IMR-90 (cell line): ENCODE results near the gene NT5DC1. TPM values are rescaled to one million over a fixed set of nuclear protein-coding genes. Genes with fewer than 3 reads are reported as not detected.

ENCODE experiments used
- ATAC-seq: fragments of 200-7000 bp; cut with Tn5 transposase; 2 replicates; pipeline ENCODE4 v1.9.1; 2020; ENCODE audit warnings: low read depth, mild to moderate bottlenecking, moderate library complexity
- BruUV-seq: library from RNA; stranded (reverse); fragments of 400-500 nt; replicated peaks from 2 replicates; lab custom pipeline; 2021; lab: Mats Ljungman, UMichigan
- CTCF ChIA-PET: fragments of 300-600 bp; formaldehyde crosslinking; extraction: SDS; loops from one replicate; lab custom pipeline; 2021; ENCODE audit warnings: antibody characterized with exemption; lab: Yijun Ruan, JAX
- POLR2A ChIA-PET: fragments of 300-600 bp; sonication (Branson Sonifier 250); formaldehyde crosslinking; loops from one replicate; lab custom pipeline; 2022; ENCODE audit warnings: antibody characterized with exemption; ENCODE audit not compliant: unreplicated experiment; lab: Charles Lee
- DNase-seq: peaks from one replicate; pipeline ENCODE4 v3.0.0; 2013
- H2AFZ ChIP-seq: replicated peaks from 2 replicates; pipeline ENCODE3; 2013; ENCODE audit warnings: low read length, mild to moderate bottlenecking; ENCODE audit not compliant: poor library complexity
- H2AK5ac ChIP-seq: 2 replicates; pipeline ENCODE4 v1.6.1; 2013; ENCODE audit warnings: low read depth, low read length, inconsistent platforms
- H2AK9ac ChIP-seq: replicated peaks from 2 replicates; pipeline ENCODE3; 2013; ENCODE audit warnings: mild to moderate bottlenecking, low read depth, low read length, moderate library complexity; ENCODE audit not compliant: poor library complexity
- H2BK120ac ChIP-seq: 2 replicates; pipeline ENCODE4 v1.6.1; 2013; ENCODE audit warnings: low read depth, low read length, inconsistent platforms
- H2BK15ac ChIP-seq: 3 replicates; pipeline ENCODE4 v1.6.1; 2013; ENCODE audit warnings: low read depth, low read length, inconsistent platforms
- H2BK20ac ChIP-seq: 2 replicates; pipeline ENCODE4 v1.6.1; 2013; ENCODE audit warnings: low read depth, mild to moderate bottlenecking, inconsistent platforms, low read length, moderate library complexity
- H2BK5ac ChIP-seq: 2 replicates; pipeline ENCODE4 v1.6.1; 2013; ENCODE audit warnings: mild to moderate bottlenecking, low read depth, low read length, inconsistent platforms; ENCODE audit not compliant: poor library complexity, severe bottlenecking
- H3K14ac ChIP-seq: replicated peaks from 2 replicates; pipeline ENCODE4 v1.6.1; 2013; ENCODE audit warnings: low read depth, low read length, inconsistent platforms
- H3K18ac ChIP-seq: 2 replicates; pipeline ENCODE4 v1.6.1; 2013; ENCODE audit warnings: low read depth, low read length, control low read depth
- H3K23ac ChIP-seq: 2 replicates; pipeline ENCODE4 v1.6.1; 2013; ENCODE audit warnings: low read depth, low read length, inconsistent platforms
- H3K27ac ChIP-seq: 2 replicates; pipeline ENCODE4 v1.5.1; 2013; ENCODE audit warnings: mild to moderate bottlenecking, control low read depth, low read length; ENCODE audit not compliant: insufficient read depth
- H3K27me3 ChIP-seq: 2 replicates; pipeline ENCODE4 v1.6.1; 2013; ENCODE audit warnings: low read length; ENCODE audit not compliant: control insufficient read depth, insufficient read depth
- H3K36me3 ChIP-seq: 2 replicates; pipeline ENCODE4 v1.6.1; 2013; ENCODE audit warnings: low read length, mixed read lengths; ENCODE audit not compliant: control insufficient read depth, insufficient read depth
- H3K4ac ChIP-seq: 2 replicates; pipeline ENCODE4 v1.6.1; 2013; ENCODE audit warnings: low read depth, low read length, inconsistent platforms
- H3K4me1 ChIP-seq: 2 replicates; pipeline ENCODE4 v1.6.1; 2013; ENCODE audit warnings: low read length, mixed read lengths; ENCODE audit not compliant: control insufficient read depth, insufficient read depth
- H3K4me2 ChIP-seq: 2 replicates; pipeline ENCODE4 v1.6.1; 2013; ENCODE audit warnings: low read depth, mild to moderate bottlenecking, control low read depth, low read length, moderate library complexity
- H3K4me3 ChIP-seq: 2 replicates; pipeline ENCODE4 v1.5.1; 2013; ENCODE audit warnings: low read depth, mild to moderate bottlenecking, control low read depth, low read length, moderate library complexity; ENCODE audit not compliant: insufficient read depth
- H3K56ac ChIP-seq: 2 replicates; pipeline ENCODE4 v1.6.1; 2013; ENCODE audit warnings: low read length, inconsistent platforms; ENCODE audit not compliant: insufficient read depth; ENCODE audit errors: extremely low read depth
- H3K79me1 ChIP-seq, 2 experiments: 2 replicates each; pipeline ENCODE4 v1.6.1; 2013; ENCODE audit warnings: low read length in 2 of 2, inconsistent platforms in 1 of 2, low read depth in 1 of 2
- H3K9ac ChIP-seq: 2 replicates; pipeline ENCODE4 v1.6.1; 2013; ENCODE audit warnings: low read depth, low read length, control low read depth
- H3K9me1 ChIP-seq: 2 replicates; pipeline ENCODE4 v1.6.1; 2013; ENCODE audit warnings: low read length, inconsistent platforms; ENCODE audit not compliant: insufficient read depth
- H3K9me3 ChIP-seq: 2 replicates; pipeline ENCODE4 v1.6.1; 2013; ENCODE audit warnings: low read length; ENCODE audit not compliant: control insufficient read depth, insufficient read depth
- H4K20me1 ChIP-seq: 2 replicates; pipeline ENCODE4 v1.6.1; 2013; ENCODE audit warnings: low read length, inconsistent platforms; ENCODE audit not compliant: insufficient read depth
- H4K5ac ChIP-seq: 2 replicates; pipeline ENCODE4 v1.6.1; 2013; ENCODE audit warnings: mild to moderate bottlenecking, low read depth, low read length, control low read depth
- H4K8ac ChIP-seq, 2 experiments: 2 replicates each; pipeline ENCODE4 v1.6.1; 2013; ENCODE audit warnings: low read depth in 2 of 2, low read length in 2 of 2, control low read depth in 1 of 2, inconsistent platforms in 1 of 2
- H4K91ac ChIP-seq: 2 replicates; pipeline ENCODE4 v1.6.1; 2013; ENCODE audit warnings: low read depth, low read length, inconsistent platforms; ENCODE audit not compliant: insufficient read depth
- ELK1 ChIP-seq: fragments of 150-350 bp; IDR thresholded peaks from 2 replicates; pipeline ENCODE4 v1.6.1; 2016; ENCODE audit warnings: low read depth, mild to moderate bottlenecking, low read length, moderate library complexity, borderline replicate concordance
- MXI1 ChIP-seq: IDR thresholded peaks from 2 replicates; pipeline ENCODE4 v1.6.1; 2012; ENCODE audit warnings: low read depth, mild to moderate bottlenecking, low read length, moderate library complexity, borderline replicate concordance
- POLR2A ChIP-seq: IDR thresholded peaks from 2 replicates; pipeline ENCODE4 v1.6.1; 2012; ENCODE audit warnings: mild to moderate bottlenecking, low read depth, low read length
- RAD21 ChIP-seq: IDR thresholded peaks from 2 replicates; pipeline ENCODE4 v1.6.1; 2012; ENCODE audit warnings: low read length, improper control_type of control experiment
- RCOR1 ChIP-seq: IDR thresholded peaks from 2 replicates; pipeline ENCODE4 v1.6.1; 2012; ENCODE audit warnings: mild to moderate bottlenecking, low read length, improper control_type of control experiment; ENCODE audit not compliant: insufficient replicate concordance
- RFX5 ChIP-seq: IDR thresholded peaks from 2 replicates; pipeline ENCODE4 v1.8.0; 2012; ENCODE audit warnings: low read depth, mild to moderate bottlenecking, low read length, moderate library complexity
- WGBS, 2 experiments: methylation state at CpG; one replicate each; pipeline versions ENCODE4 v1.1.5 to v1.1.7; 2013; ENCODE audit warnings: missing lambda C conversion rate in 2 of 2; ENCODE audit not compliant: insufficient read length in 1 of 2; ENCODE audit errors: extremely low coverage in 2 of 2; 5-methylcytosine and 5-hydroxymethylcytosine counted together
- dilution Hi-C: fragments of 300-500 bp; cut with HindIII; formaldehyde crosslinking; loops from one replicate; pipeline ENCODE4 v1.14.3; 2018; ENCODE audit warnings: low sequenced_read_pairs; ENCODE audit not compliant: unreplicated experiment
- in situ Hi-C: fragments of 300-500 bp; cut with MboI; formaldehyde crosslinking; loops from 3 replicates; pipeline ENCODE4 v1.14.3; 2019; ENCODE audit warnings: low sequenced_read_pairs, inconsistent platforms, mixed read lengths
- intact Hi-C: fragments of 100-400 bp; cut with micrococcal nuclease; formaldehyde crosslinking; loops from 2 replicates; pipeline ENCODE4 v1.10.0; 2022
- polyA plus RNA-seq, 3 experiments: library from polyadenylated mRNA; depleted of rRNA; stranded (reverse); fragments of >200 nt; gene quantifications; 2 replicates each; pipeline ENCODE4 v1.2.3, GENCODE V29; 2012; ENCODE audit warnings: low replicate concordance in 1 of 3
- total RNA-seq: library from RNA; depleted of rRNA; stranded (reverse); fragments of >200 nt; gene quantifications from 2 replicates; pipeline ENCODE4 v1.2.3, GENCODE V29; 2012

The NT5DC1 gene
- total and polyA plus RNA-seq, 2 of the 4 experiments (the other 2 are of a cell fraction) = 11.7 to 16.8 TPM

GRCh38 chr6:116062496-116062895, 38.2 kb upstream of the NT5DC1 start:
- intact Hi-C loops = no loop called here
- no TSS peak for BruUV-seq
- ChIA-PET CTCF (no interaction called here), POLR2A (no interaction called here)
- Histone ChIP-seq H2BK5ac (no peak overlapping the region), H3K18ac (0 out of 2 replicates have a peak overlapping the region, but pooled peaks have one; percentile 42), H4K91ac (no peak overlapping the region; the same call in 1 of the 2 replicates), H3K4me1 (peaks cover 8% of the 10 kb centered on the region), H2AK9ac (no peak overlapping the region), H2AFZ (no peak overlapping the region), H4K20me1 (no peaks in the 10 kb centered on the region), H2BK15ac (no peak overlapping the region), H3K79me1 (no peaks in the 10 kb centered on the region), H3K9ac (no peak overlapping the region), H4K5ac (0 out of 2 replicates have a peak overlapping the region, but pooled peaks have one; percentile 16), H3K14ac (no peak overlapping the region), H2BK20ac (no peak overlapping the region), H3K23ac (no peak overlapping the region), H4K8ac (no peak overlapping the region), H3K27ac (no peak overlapping the region), H3K36me3 (no peaks in the 10 kb centered on the region), H2AK5ac (0 out of 2 replicates have a peak overlapping the region, but pooled peaks have one; percentile 4), H3K4ac (no peak overlapping the region), H3K9me1 (0 out of 2 replicates have a peak, but pooled peaks cover 3% of the 10 kb centered on the region), H3K9me3 (no peaks in the 10 kb centered on the region), H3K4me2 (no peak overlapping the region), H3K56ac (no peak overlapping the region), H3K4me3 (no peak overlapping the region), H2BK120ac (no peak overlapping the region), H3K27me3 (no peaks in the 10 kb centered on the region)
- ATAC-seq (no peak), DNase-seq (no peak)
- in situ Hi-C loops = no loop called here
- TF ChIP-seq POLR2A (no peak), ELK1 (no peak), RAD21 (no peak), RFX5 (no peak), RCOR1 (no peak), MXI1 (no peak)
- dilution Hi-C loops = no loop called here
- WGBS, 2 experiments = 40% methylated on average over 1 of the region's 4 CpGs; no CpG with 5 or more reads in 1 of the 2 experiments
